Aorta (tissue), 5 donors: ENCODE data around the gene SIRT3. TPM values are rescaled to one million over a fixed set of nuclear protein-coding genes. Genes with fewer than 3 reads are reported as not detected.
"Not testable (repeated sequence)": the region's sequence is repeated elsewhere in the genome, so short reads cannot be mapped to it uniquely, and the experiment has no call there.

Source experiments
- ATAC-seq: fragments of 200-7000 bp; cut with Tn5 transposase; one replicate; pipeline ENCODE4 v1.9.1; 2022; ENCODE audit warnings: moderate library complexity; ENCODE audit not compliant: low FRiP score
- DNase-seq, 2 donors: peaks; one replicate each; pipeline ENCODE4 v3.0.0-alpha.2; 2020
- H3K27ac ChIP-seq, 2 donors: one replicate each; pipeline ENCODE4 v1.5.1; 2013; ENCODE audit warnings: low read length in 2 of 2, mild to moderate bottlenecking in 2 of 2, moderate library complexity in 2 of 2, control low read depth in 1 of 2, inconsistent platforms in 1 of 2, low read depth in 1 of 2
- H3K27me3 ChIP-seq, 2 donors: one replicate each; pipeline ENCODE4 v1.6.1; 2013; ENCODE audit warnings: control low read depth in 1 of 2, low read length in 1 of 2, mild to moderate bottlenecking in 1 of 2, moderate library complexity in 1 of 2; ENCODE audit not compliant: insufficient read depth in 2 of 2, control insufficient read depth in 1 of 2
- H3K36me3 ChIP-seq, 2 donors: one replicate each; pipeline ENCODE4 v1.6.1; 2013; ENCODE audit warnings: control low read depth in 1 of 2, low read length in 1 of 2, mild to moderate bottlenecking in 1 of 2; ENCODE audit not compliant: insufficient read depth in 2 of 2, control insufficient read depth in 1 of 2
- H3K4me1 ChIP-seq, 2 donors: one replicate each; pipeline ENCODE4 v1.6.1; 2013; ENCODE audit warnings: low read length in 2 of 2, control low read depth in 1 of 2, mild to moderate bottlenecking in 1 of 2, moderate library complexity in 1 of 2; ENCODE audit not compliant: insufficient read depth in 2 of 2, control insufficient read depth in 1 of 2
- H3K4me3 ChIP-seq, 2 donors: one replicate each; pipeline ENCODE4 v1.5.1; 2013; ENCODE audit warnings: low read length in 2 of 2, control low read depth in 1 of 2, mild to moderate bottlenecking in 1 of 2
- H3K9me3 ChIP-seq: one replicate; pipeline ENCODE4 v1.6.1; 2013; ENCODE audit warnings: mild to moderate bottlenecking, low read length; ENCODE audit not compliant: control insufficient read depth
- WGBS, 2 donors: extraction: QIAGEN DNeasy Blood & Tissue Kit; methylation state at CpG; one replicate each; pipeline ENCODE4 v1.1.7; 2013; 5-methylcytosine and 5-hydroxymethylcytosine counted together
- intact Hi-C, 2 donors: fragments of 100-400 bp; cut with DNase I; formaldehyde crosslinking; loops; one replicate each; pipeline versions ENCODE4 v1.14.2 to v1.15.0; 2022
- polyA plus RNA-seq, 2 donors: library from polyadenylated mRNA; stranded (reverse); fragments of 200-250 nt; gene quantifications; one replicate each; pipeline ENCODE4 v1.2.3, GENCODE V29; 2013
- total RNA-seq, 2 donors: library from RNA; stranded (reverse); fragmentation: NEBNext Ultra II Directional; extraction: Animal tissue kit (Norgen Biotek cat#: 25700); gene quantifications; one replicate each; pipeline ENCODE4 v1.2.1, GENCODE V29; 2021
- donor health status: healthy with polysubstance abuse.
- donor health status: Bipolar disorder and iron deficiency.
- donor health status: DM: no; HTN: no; CAD: no.
- donor health status: DM: no; HTN: no; CAD: no.
- donor health status: DM: yes; HTN: yes; CAD: no.

The SIRT3 gene
- total and polyA plus RNA-seq, 4 donors = 8.6 to 24.8 (median 16.2) TPM

- H3K36me3 ChIP-seq, H3K9me3 ChIP-seq, H3K27ac ChIP-seq, H3K4me3 ChIP-seq, H3K27me3 ChIP-seq, H3K4me1 ChIP-seq, intact Hi-C loops: not testable (repeated sequence)
- DNase-seq = peak; percentile 58 to 80
- 43 to 69% methylated on average over 4 to 6 of the region's 8 CpGs for WGBS, 2 donors
- peak; percentile 63 for ATAC-seq
Observed at GRCh38 chr11:191490-192478, 44.4 kb downstream of the SIRT3 start.

- H3K4me3 ChIP-seq, H3K36me3 ChIP-seq, H3K9me3 ChIP-seq, H3K27me3 ChIP-seq, intact Hi-C loops, H3K4me1 ChIP-seq, ATAC-seq, H3K27ac ChIP-seq: not testable (repeated sequence)
- DNase-seq = peak; percentile 33 to 67
- 74 to 83% methylated on average over 5 of the region's 5 CpGs for WGBS, 2 donors
Observed at GRCh38 chr11:190546-190945, 45.6 kb downstream of the SIRT3 start.

- ATAC-seq = peak; percentile 60
- H3K36me3 ChIP-seq, H3K4me1 ChIP-seq, intact Hi-C loops, H3K27me3 ChIP-seq, H3K4me3 ChIP-seq, H3K9me3 ChIP-seq, H3K27ac ChIP-seq: not testable (repeated sequence)
- WGBS, 2 donors = 51 to 61% methylated on average over 9 to 10 of the region's 25 CpGs
- DNase-seq = peak; percentile 37 to 80
Observed at GRCh38 chr11:189843-190311, 46.3 kb downstream of the SIRT3 start.

DNA sequence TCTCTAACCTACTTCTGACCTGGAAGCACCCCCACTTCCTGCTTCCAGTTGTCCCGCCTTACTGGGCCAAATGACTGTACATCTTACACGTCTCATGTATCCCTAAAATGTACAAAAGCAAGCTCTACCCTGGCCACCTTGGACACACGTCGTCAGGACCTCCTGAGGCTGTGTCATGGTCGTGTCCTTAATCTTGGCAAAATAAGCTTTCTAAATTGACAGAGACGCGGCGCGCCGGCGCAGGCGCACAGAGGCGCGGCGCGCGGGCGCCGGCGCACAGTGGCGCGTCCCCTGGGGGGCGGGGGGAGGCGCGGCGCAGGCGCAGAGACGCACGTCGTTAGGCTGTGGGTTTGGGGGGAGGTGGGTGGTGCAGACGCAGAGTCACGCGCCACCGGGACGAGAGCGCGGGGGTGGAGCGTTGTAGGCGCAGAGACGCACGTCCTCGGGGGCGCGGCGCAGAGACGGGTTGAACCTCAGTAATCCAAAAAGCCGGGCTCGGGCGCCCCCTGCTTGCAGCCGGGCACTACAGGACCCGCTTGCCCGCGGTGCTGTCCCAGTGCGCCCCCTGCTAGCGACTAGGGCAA is 46.9 kb downstream of the SIRT3 start:
- H3K4me1 ChIP-seq, H3K9me3 ChIP-seq, H3K4me3 ChIP-seq, H3K27me3 ChIP-seq, H3K27ac ChIP-seq, H3K36me3 ChIP-seq, intact Hi-C loops: not testable (repeated sequence)
- ATAC-seq (peak; percentile 80), DNase-seq (peak; percentile 42 to 57)
- WGBS, 2 donors = 75 to 79% methylated on average over 37 to 41 of the region's 55 CpGs

DNA sequence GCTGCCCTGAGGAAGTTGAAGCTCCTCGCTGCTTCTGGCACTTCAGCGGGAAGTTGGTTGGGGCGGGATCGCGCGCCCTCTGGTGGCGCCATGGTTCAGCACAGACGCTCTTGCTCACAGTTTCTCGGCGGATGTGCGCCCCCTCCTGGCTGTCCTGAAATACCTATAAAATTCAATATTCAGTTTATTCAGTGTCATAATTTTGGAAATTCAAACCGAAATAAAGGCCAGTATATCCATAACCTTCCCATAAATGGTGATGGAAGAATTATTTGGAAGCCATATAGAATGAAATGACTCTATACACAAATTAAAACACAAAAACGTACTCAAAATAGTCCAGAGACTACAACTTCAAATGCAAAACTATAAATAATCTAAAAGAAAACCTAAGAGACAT is 55.9 kb downstream of the SIRT3 start:
- H3K36me3 ChIP-seq, H3K4me3 ChIP-seq, H3K27me3 ChIP-seq, ATAC-seq, H3K4me1 ChIP-seq, intact Hi-C loops, H3K27ac ChIP-seq, DNase-seq, H3K9me3 ChIP-seq: not testable (repeated sequence)
- WGBS, 2 donors = 3 to 8% methylated on average over 1 of the region's 13 CpGs

Other genes with a start within 250 kb of the SIRT3 start
- gene SCGB1C1, start 43.3 kb downstream of the SIRT3 start, total RNA-seq = not detected
- gene SCGB1C1, start 43.3 kb downstream of the SIRT3 start, polyA plus RNA-seq = not detected
- gene BET1L, start 28.9 kb downstream of the SIRT3 start, total RNA-seq = 10 to 100 TPM; 50.3 to 55.4 TPM
- gene BET1L, start 28.9 kb downstream of the SIRT3 start, polyA plus RNA-seq = 10 to 100 TPM; 24.0 to 40.1 TPM
- gene RIC8A, start 28.6 kb downstream of the SIRT3 start, total RNA-seq = 10 to 100 TPM; 70.1 to 77.3 TPM
- 10 to 100 TPM; 30.6 to 65.6 TPM for gene RIC8A, start 28.6 kb downstream of the SIRT3 start, polyA plus RNA-seq
- 10 to 100 TPM; 75.4 to 80.9 TPM for gene PSMD13, start 634 bp upstream of the SIRT3 start, total RNA-seq
- gene PSMD13, start 634 bp upstream of the SIRT3 start, polyA plus RNA-seq = 100 to 1,000 TPM in 1 of 2 donors, 10 to 100 TPM in 1; 70.9 to 123 TPM
- gene NLRP6, start 42.1 kb upstream of the SIRT3 start, total RNA-seq = under 1 TPM; 0.66 to 0.88 TPM
- gene NLRP6, start 42.1 kb upstream of the SIRT3 start, polyA plus RNA-seq = 1 to 10 TPM in 1 of 2 donors, not detected in 1; 6.1 TPM
- gene PGGHG, start 52.8 kb upstream of the SIRT3 start, total RNA-seq = 10 to 100 TPM; 42.1 to 61.6 TPM
- gene PGGHG, start 52.8 kb upstream of the SIRT3 start, polyA plus RNA-seq = 100 to 1,000 TPM in 1 of 2 donors, 10 to 100 TPM in 1; 23.9 to 197 TPM
- not detected for gene IFITM5, start 63.2 kb upstream of the SIRT3 start, total RNA-seq
- not detected for gene IFITM5, start 63.2 kb upstream of the SIRT3 start, polyA plus RNA-seq
- gene IFITM2, start 71.5 kb upstream of the SIRT3 start, total RNA-seq = 100 to 1,000 TPM; 695 to 841 TPM
- 1,000 to 10,000 TPM in 1 of 2 donors, 100 to 1,000 TPM in 1; 424 to 1,109 TPM for gene IFITM2, start 71.5 kb upstream of the SIRT3 start, polyA plus RNA-seq
- 100 to 1,000 TPM; 278 to 311 TPM for gene IFITM1, start 77.7 kb upstream of the SIRT3 start, total RNA-seq
- gene IFITM1, start 77.7 kb upstream of the SIRT3 start, polyA plus RNA-seq = 10 to 100 TPM; 46.7 to 88.3 TPM
- gene IFITM3, start 84.5 kb upstream of the SIRT3 start, total RNA-seq = 1,000 to 10,000 TPM; 1,112 to 1,381 TPM
- 1,000 to 10,000 TPM in 1 of 2 donors, 100 to 1,000 TPM in 1; 856 to 2,374 TPM for gene IFITM3, start 84.5 kb upstream of the SIRT3 start, polyA plus RNA-seq
- gene B4GALNT4, start 133.2 kb upstream of the SIRT3 start, total RNA-seq = 1 to 10 TPM in 1 of 2 donors, under 1 TPM in 1; 0.58 to 3.2 TPM
- gene B4GALNT4, start 133.2 kb upstream of the SIRT3 start, polyA plus RNA-seq = 1 to 10 TPM in 1 of 2 donors, under 1 TPM in 1; 0.38 to 4.6 TPM
- gene PKP3, start 157.9 kb upstream of the SIRT3 start, total RNA-seq = under 1 TPM in 1 of 2 donors, not detected in 1; 0.42 TPM
- 10 to 100 TPM in 1 of 2 donors, under 1 TPM in 1; 0.05 to 10.9 TPM for gene PKP3, start 157.9 kb upstream of the SIRT3 start, polyA plus RNA-seq
- gene SIGIRR, start 178.7 kb upstream of the SIRT3 start, total RNA-seq = 10 to 100 TPM; 19.8 to 47.8 TPM
- 10 to 100 TPM; 27.8 to 52.7 TPM for gene SIGIRR, start 178.7 kb upstream of the SIRT3 start, polyA plus RNA-seq
- 1 to 10 TPM; 1.3 to 2.8 TPM for gene ANO9, start 205.7 kb upstream of the SIRT3 start, total RNA-seq
- 1 to 10 TPM in 1 of 2 donors, under 1 TPM in 1; 0.41 to 8.1 TPM for gene ANO9, start 205.7 kb upstream of the SIRT3 start, polyA plus RNA-seq
- 10 to 100 TPM; 19.2 to 34.1 TPM for gene PTDSS2, start 213.9 kb upstream of the SIRT3 start, total RNA-seq
- 10 to 100 TPM; 10.1 to 47.6 TPM for gene PTDSS2, start 213.9 kb upstream of the SIRT3 start, polyA plus RNA-seq